Measurements from ENCODE around the gene ALDOA.

DNA sequence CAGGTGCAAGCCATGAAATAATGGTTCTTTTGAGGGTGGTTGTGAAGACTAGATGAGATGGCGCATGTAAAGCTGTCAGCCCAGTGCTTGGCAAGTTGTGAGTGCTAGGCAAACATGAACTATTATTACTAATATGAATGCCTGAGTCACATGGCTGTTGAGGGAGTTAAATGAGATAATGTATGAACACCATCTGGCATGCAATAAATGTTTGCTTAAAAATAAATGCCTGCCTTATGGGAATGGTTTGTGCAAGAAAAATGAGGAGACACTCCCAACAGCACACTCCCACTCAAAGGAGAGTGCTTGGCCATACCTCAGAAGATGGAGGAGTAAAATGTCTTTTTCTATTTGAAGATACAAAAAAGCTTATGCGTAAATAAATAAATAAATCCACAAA lies 53.9 kb downstream of the ALDOA start:
- TF ChIP-seq, protein P1, sequence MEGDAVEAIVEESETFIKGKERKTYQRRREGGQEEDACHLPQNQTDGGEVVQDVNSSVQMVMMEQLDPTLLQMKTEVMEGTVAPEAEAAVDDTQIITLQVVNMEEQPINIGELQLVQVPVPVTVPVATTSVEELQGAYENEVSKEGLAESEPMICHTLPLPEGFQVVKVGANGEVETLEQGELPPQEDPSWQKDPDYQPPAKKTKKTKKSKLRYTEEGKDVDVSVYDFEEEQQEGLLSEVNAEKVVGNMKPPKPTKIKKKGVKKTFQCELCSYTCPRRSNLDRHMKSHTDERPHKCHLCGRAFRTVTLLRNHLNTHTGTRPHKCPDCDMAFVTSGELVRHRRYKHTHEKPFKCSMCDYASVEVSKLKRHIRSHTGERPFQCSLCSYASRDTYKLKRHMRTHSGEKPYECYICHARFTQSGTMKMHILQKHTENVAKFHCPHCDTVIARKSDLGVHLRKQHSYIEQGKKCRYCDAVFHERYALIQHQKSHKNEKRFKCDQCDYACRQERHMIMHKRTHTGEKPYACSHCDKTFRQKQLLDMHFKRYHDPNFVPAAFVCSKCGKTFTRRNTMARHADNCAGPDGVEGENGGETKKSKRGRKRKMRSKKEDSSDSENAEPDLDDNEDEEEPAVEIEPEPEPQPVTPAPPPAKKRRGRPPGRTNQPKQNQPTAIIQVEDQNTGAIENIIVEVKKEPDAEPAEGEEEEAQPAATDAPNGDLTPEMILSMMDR (IDR thresholded peaks at IDR 0.05): no peak
- no peak for TF ChIP-seq POLR2A (IDR thresholded peaks at IDR 0.05)

All from esophagus squamous epithelium (tissue), 4 donors.